Fibroblast of the aortic adventitia (primary cell): ENCODE data around the gene NSUN3. TPM values are rescaled to one million over a fixed set of nuclear protein-coding genes. Genes with fewer than 3 reads are reported as not detected.
"Not testable (repeated sequence)": the region's sequence is repeated elsewhere in the genome, so short reads cannot be mapped to it uniquely, and the experiment has no call there.

Experiments
- DNase-seq: peaks from one replicate; pipeline ENCODE4 v3.0.0-alpha.2; 2010; ENCODE audit warnings: low read depth
- H3K4me3 ChIP-seq: 2 replicates; pipeline ENCODE4 v1.5.1; 2011; ENCODE audit warnings: low read depth, mild to moderate bottlenecking, control low read depth, low read length, moderate library complexity
- total RNA-seq: library from RNA; depleted of rRNA; stranded (reverse); fragments of >200 nt; gene quantifications from 2 replicates; pipeline ENCODE4 v1.2.3, GENCODE V29; 2012; ENCODE audit warnings: low replicate concordance
- TF ChIP-seq, protein P1 (sequence below): IDR thresholded peaks from 2 replicates; pipeline ENCODE4 v1.5.1; 2011; ENCODE audit warnings: mild to moderate bottlenecking, low read length, control low read depth, inconsistent platforms; ENCODE audit not compliant: insufficient read depth

NSUN3 gene
- total RNA-seq, 1 donor, result 16.4 TPM

DNA sequence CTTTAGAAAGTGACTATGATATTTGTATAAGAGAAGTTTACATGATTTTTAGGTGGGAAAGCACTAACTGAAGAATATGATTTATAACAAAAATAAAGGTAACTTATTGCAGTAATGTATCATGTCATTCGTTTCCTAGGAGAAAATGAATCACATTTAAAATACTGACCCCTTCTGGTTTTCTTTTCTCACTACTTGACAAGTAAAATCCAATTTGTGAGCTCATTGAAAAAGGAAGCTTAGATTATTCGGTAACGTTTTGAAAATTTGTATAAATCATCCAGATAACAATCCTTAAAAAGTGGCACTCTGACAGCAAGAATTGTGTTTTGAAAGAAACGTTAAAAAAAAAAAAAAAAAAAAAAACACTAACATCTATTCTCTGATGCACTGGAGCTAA, 39.0 kb downstream of the NSUN3 start:
- TF ChIP-seq, protein P1, sequence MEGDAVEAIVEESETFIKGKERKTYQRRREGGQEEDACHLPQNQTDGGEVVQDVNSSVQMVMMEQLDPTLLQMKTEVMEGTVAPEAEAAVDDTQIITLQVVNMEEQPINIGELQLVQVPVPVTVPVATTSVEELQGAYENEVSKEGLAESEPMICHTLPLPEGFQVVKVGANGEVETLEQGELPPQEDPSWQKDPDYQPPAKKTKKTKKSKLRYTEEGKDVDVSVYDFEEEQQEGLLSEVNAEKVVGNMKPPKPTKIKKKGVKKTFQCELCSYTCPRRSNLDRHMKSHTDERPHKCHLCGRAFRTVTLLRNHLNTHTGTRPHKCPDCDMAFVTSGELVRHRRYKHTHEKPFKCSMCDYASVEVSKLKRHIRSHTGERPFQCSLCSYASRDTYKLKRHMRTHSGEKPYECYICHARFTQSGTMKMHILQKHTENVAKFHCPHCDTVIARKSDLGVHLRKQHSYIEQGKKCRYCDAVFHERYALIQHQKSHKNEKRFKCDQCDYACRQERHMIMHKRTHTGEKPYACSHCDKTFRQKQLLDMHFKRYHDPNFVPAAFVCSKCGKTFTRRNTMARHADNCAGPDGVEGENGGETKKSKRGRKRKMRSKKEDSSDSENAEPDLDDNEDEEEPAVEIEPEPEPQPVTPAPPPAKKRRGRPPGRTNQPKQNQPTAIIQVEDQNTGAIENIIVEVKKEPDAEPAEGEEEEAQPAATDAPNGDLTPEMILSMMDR, result peak; percentile 25
- no peak overlapping the region for H3K4me3 ChIP-seq
- peak; percentile 29 for DNase-seq

DNA sequence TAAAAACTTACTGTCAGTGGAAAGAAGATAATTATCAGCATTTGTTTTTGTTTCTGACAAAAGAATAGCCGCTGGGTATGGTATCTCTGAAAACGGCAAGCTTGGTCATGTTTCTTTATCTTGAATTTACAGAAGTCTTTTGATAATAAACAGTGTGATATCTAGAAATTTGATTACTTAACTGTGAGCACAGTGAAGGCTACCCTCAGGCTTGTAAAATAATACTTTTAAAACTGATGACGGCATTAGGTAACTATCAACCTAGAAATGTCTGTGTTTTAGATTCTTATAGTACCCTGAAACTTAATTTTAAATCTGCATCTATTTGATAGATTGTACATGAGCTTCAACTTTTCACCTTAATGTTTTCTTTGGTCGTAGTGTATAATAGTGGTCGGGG, 43.4 kb downstream of the NSUN3 start:
- no peak overlapping the region for H3K4me3 ChIP-seq
- TF ChIP-seq, protein P1, result no peak

DNA sequence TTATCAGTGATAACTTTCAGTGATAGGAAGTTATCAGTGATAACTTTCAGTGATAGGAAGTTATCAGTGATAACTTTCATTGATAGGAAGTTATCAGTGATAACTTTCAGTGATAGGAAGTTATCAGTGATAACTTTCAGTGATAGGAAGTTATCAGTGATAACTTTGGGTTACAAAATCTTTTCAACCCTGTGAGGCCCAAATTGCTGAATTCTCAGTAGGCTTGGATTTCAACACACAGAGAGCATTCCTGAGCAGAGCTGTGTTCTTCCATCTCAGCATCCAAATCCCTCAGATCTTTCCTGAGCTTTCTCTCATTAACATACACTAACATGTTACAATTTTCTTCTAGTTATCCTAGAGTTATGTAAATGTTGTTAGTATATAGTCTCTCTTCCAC, 47.4 kb downstream of the NSUN3 start:
- H3K4me3 ChIP-seq, result not testable (repeated sequence)
- peak; percentile 57 for DNase-seq

More for the DNA sequence above, 43.4 kb downstream of the NSUN3 start:
- DNase-seq, result no peak

DNA sequence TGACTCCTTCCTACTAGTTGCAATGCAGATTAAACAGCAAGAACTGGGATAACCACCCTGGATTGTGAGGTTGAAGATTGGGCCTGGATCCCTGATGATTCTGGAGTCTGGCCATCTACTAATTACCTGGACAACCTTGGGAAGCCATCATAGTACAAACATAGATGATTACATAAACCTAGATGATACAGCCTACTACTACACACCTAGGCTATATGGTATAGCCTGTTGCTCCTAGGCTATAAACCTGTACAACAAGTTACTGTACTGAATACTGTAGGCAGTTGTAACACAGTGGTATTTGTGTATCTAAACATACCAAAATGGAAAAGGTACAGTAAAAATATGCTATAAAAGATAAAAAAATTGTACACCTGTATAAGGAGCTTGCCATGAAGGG, 48.0 kb downstream of the NSUN3 start:
- no peak overlapping the region for H3K4me3 ChIP-seq
- TF ChIP-seq, protein P1, result no peak
- no peak for DNase-seq

DNA sequence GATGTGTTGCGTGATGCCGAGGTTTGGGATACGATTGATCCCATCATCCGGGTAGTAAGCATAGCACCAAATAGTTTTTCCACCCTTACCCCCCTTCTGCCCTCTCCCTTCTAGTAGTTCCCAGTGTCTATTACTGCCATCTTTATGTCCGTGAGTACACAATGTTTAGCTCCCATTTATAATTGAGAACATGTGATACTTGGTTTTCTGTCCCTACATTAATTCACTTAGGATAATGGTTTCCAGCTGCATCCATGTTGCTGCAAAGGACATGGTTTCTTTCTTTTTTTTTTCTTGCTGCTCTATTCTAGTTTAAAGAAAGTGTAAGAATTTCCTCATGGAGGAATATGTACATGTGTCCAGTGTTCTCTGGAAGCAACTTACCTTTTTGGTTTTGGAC, 51.8 kb downstream of the NSUN3 start:
- no peak overlapping the region for H3K4me3 ChIP-seq
- DNase-seq, result no peak
- TF ChIP-seq, protein P1, result no peak

DNA sequence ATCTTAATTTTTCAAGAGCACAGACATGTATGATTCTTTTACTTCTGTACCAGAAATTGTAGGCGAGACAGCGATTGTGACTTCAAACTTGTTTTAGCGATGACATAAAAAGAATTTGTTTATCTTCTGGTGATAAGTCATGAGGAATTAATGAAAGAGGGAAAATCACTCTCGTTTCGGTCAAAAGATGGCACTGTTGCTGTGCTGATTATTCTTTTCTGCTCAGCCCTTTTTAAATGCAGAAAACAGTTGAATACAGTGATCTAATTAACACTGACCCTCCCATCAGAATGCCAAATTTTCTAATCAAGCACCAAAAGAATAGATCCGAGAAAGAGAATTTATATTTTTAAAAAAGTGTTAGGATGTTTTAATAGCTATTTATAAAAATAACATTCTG, 52.6 kb downstream of the NSUN3 start:
- TF ChIP-seq, protein P1, result peak; percentile 47
- peak; percentile 62 for DNase-seq
- H3K4me3 ChIP-seq, result no peak overlapping the region

GRCh38 chr3:94117729-94118128, 54.9 kb downstream of the NSUN3 start:
- TF ChIP-seq, protein P1, result no peak
- no peak for DNase-seq
- H3K4me3 ChIP-seq, result no peak overlapping the region
